Measurements from ENCODE around the gene MAGI1. TPM values are rescaled to one million over a fixed set of nuclear protein-coding genes. Genes with fewer than 3 reads are reported as not detected.

Gene MAGI1
- polyA plus RNA-seq, 1 of the 3 experiments (the other 2 are of a cell fraction) = 10.3 TPM

GRCh38 chr3:65873869-65874268 is 164.8 kb downstream of the MAGI1 start:
- WGBS (ENCODE audit: low lambda C conversion rate) = 97% methylated on average over 3 of the region's 3 CpGs
- ChIA-PET POLR2A (no interaction called here), CTCF (interaction anchor here (0.6 to 1.7 kb wide), 2 partner anchors 25 to 265 kb away, joined by 3 read pairs; no protein-coding TSS in a partner anchor)
- Histone ChIP-seq H3K9me3 (no peaks in the 10 kb centered on the region), H3K79me2 (ENCODE audit: insufficient read depth) (peaks cover 36% of the 10 kb centered on the region; the same call in 1 of the 2 replicates), H3K27me3 (ENCODE audit: insufficient read depth) (no peaks in the 10 kb centered on the region), H3K9ac (no peak overlapping the region), H4K20me1 (ENCODE audit: insufficient read depth) (peaks cover 2% of the 10 kb centered on the region; the same call in 1 of the 2 replicates), H3K36me3 (replicated peaks in 1 of 2; ENCODE audit: control insufficient read depth in 1 of 2, insufficient read depth in 2 of 2, low read length in 1 of 2) (no peaks in the 10 kb centered on the region), H3K9me2 (no peaks in the 10 kb centered on the region), H2AFZ (ENCODE audit: low read depth) (no peak overlapping the region), H3K27ac (ENCODE audit: low read depth in 2 of 2, low read length in 1 of 2) (no peak overlapping the region), H3F3A (replicated peaks; ENCODE audit: insufficient read depth) (no peaks in the 10 kb centered on the region), H3K4me3 (ENCODE audit: low read depth in 2 of 2, low read length in 1 of 2) (no peak overlapping the region), H3K4me2 (no peak overlapping the region), H3K4me1 (ENCODE audit: control insufficient read depth in 1 of 2, insufficient read depth in 2 of 2, low read depth in 1 of 2, low read length in 1 of 2) (peaks cover 0 to 6% of the 10 kb centered on the region in 2 experiments; a peak in 1 of 4 replicates)
- no peak for TF ChIP-seq RFX5 (IDR thresholded peaks at IDR 0.05; ENCODE audit: low read length)
- DNase-seq = no peak

- ChIA-PET CTCF (interaction anchor here (1.1 to 1.7 kb wide), 2 partner anchors 24 to 122 kb away, joined by 3 read pairs; no protein-coding TSS in a partner anchor), POLR2A (interaction anchor here (0.5 kb wide), 1 partner anchor 18 kb away, joined by 3 read pairs; no protein-coding TSS in a partner anchor)
- Histone ChIP-seq H3K9ac (no peak overlapping the region), H3F3A (replicated peaks; ENCODE audit: insufficient read depth) (no peaks in the 10 kb centered on the region), H4K20me1 (ENCODE audit: insufficient read depth) (peaks cover 4% of the 10 kb centered on the region; the same call in 1 of the 2 replicates), H3K79me2 (ENCODE audit: insufficient read depth) (peaks cover 33% of the 10 kb centered on the region; the same call in 1 of the 2 replicates), H3K36me3 (replicated peaks in 1 of 2; ENCODE audit: control insufficient read depth in 1 of 2, insufficient read depth in 2 of 2, low read length in 1 of 2) (no peaks in the 10 kb centered on the region), H3K9me2 (no peaks in the 10 kb centered on the region), H3K27ac (ENCODE audit: low read depth in 2 of 2, low read length in 1 of 2) (no peak overlapping the region), H3K4me2 (no peak overlapping the region), H3K4me1 (ENCODE audit: control insufficient read depth in 1 of 2, insufficient read depth in 2 of 2, low read depth in 1 of 2, low read length in 1 of 2) (peaks cover 0 to 6% of the 10 kb centered on the region in 2 experiments; a peak in 1 of 4 replicates), H3K9me3 (no peaks in the 10 kb centered on the region), H2AFZ (ENCODE audit: low read depth) (no peak overlapping the region), H3K4me3 (ENCODE audit: low read depth in 2 of 2, low read length in 1 of 2) (no peak overlapping the region), H3K27me3 (ENCODE audit: insufficient read depth) (no peaks in the 10 kb centered on the region)
- WGBS (ENCODE audit: low lambda C conversion rate) = 88% methylated on average over 5 of the region's 6 CpGs
- TF ChIP-seq SMC3 (IDR thresholded peaks at IDR 0.05; ENCODE audit: low read depth, low read length) (no peak), REST (IDR thresholded peaks at IDR 0.05; ENCODE audit: low read depth, low read length) (peak; percentile 94)
- DNase-seq = no peak
Observed at GRCh38 chr3:65873028-65873427, 165.7 kb downstream of the MAGI1 start.

- peaks cover 5% of the 10 kb centered on the region; the same call in 1 of the 2 replicates for H4K20me1 ChIP-seq (ENCODE audit: insufficient read depth)
- no peaks in the 10 kb centered on the region for H3K9me3 ChIP-seq
- H3K79me2 ChIP-seq (ENCODE audit: insufficient read depth) = peaks cover 33% of the 10 kb centered on the region; the same call in 1 of the 2 replicates
- POLR2A ChIA-PET = no interaction called here
- H3K27ac ChIP-seq (ENCODE audit: low read depth in 2 of 2, low read length in 1 of 2) = no peak overlapping the region
- CTCF ChIA-PET = no interaction called here
- H3K9ac ChIP-seq = no peak overlapping the region
- no peak overlapping the region for H3K4me2 ChIP-seq
- H3K9me2 ChIP-seq = no peaks in the 10 kb centered on the region
- no peaks in the 10 kb centered on the region for H3K27me3 ChIP-seq (ENCODE audit: insufficient read depth)
- TF ChIP-seq RFX5 (IDR thresholded peaks at IDR 0.05; ENCODE audit: low read length) = no peak
- no peak for TF ChIP-seq SIN3A (IDR thresholded peaks at IDR 0.05; ENCODE audit: borderline replicate concordance, low read depth, low read length)
- TF ChIP-seq FOXJ3 (CRISPR knock-in tag; IDR thresholded peaks at IDR 0.05) = no peak
- TF ChIP-seq TAF1 (IDR thresholded peaks at IDR 0.05; ENCODE audit: borderline replicate concordance, low read depth, low read length) = no peak
- H2AFZ ChIP-seq (ENCODE audit: low read depth) = no peak overlapping the region
- peaks cover 0 to 6% of the 10 kb centered on the region in 2 experiments; a peak in 1 of 4 replicates for H3K4me1 ChIP-seq (ENCODE audit: control insufficient read depth in 1 of 2, insufficient read depth in 2 of 2, low read depth in 1 of 2, low read length in 1 of 2)
- peak; percentile 32 for DNase-seq
- WGBS (ENCODE audit: low lambda C conversion rate) = 90% methylated on average over 6 of the region's 6 CpGs
- no peak overlapping the region for H3K4me3 ChIP-seq (ENCODE audit: low read depth in 2 of 2, low read length in 1 of 2)
- no peaks in the 10 kb centered on the region for H3F3A ChIP-seq (replicated peaks; ENCODE audit: insufficient read depth)
- no peaks in the 10 kb centered on the region for H3K36me3 ChIP-seq (replicated peaks in 1 of 2; ENCODE audit: control insufficient read depth in 1 of 2, insufficient read depth in 2 of 2, low read length in 1 of 2)
Observed at GRCh38 chr3:65871305-65872141, 167.2 kb downstream of the MAGI1 start.

Data from SK-N-SH (cell line).